Measurements from ENCODE around the gene S100A8. TPM values are rescaled to one million over a fixed set of nuclear protein-coding genes. Genes with fewer than 3 reads are reported as not detected.

S100A8 gene
- polyA plus RNA-seq, 3 donors, result 4.1 to 21.5 (median 14.9) TPM

- DNase-seq (ENCODE audit: low read depth in 3 of 3, low spot score in 2 of 3), result no peak
These were observed 3.1 kb upstream of the S100A8 start for GRCh38 chr1:153393926-153394325.

- DNase-seq (ENCODE audit: low read depth in 3 of 3, low spot score in 2 of 3), result no peak
These were observed 1.9 kb upstream of the S100A8 start for GRCh38 chr1:153392822-153393221.

- DNase-seq (ENCODE audit: low read depth in 3 of 3, low spot score in 2 of 3), result no peak
These were observed 1.4 kb upstream of the S100A8 start for GRCh38 chr1:153392258-153392657.

GRCh38 chr1:153389973-153390879 lies 647 bp downstream of the S100A8 start:
- no peak for DNase-seq (ENCODE audit: low read depth in 3 of 3, low spot score in 2 of 3)

- DNase-seq (ENCODE audit: low read depth in 3 of 3, low spot score in 2 of 3), result no peak
These were observed 1.5 kb downstream of the S100A8 start for GRCh38 chr1:153389401-153389800.

- DNase-seq (ENCODE audit: low read depth in 3 of 3, low spot score in 2 of 3), result no peak
These were observed 3.1 kb downstream of the S100A8 start for GRCh38 chr1:153387785-153388184.

- no peak for DNase-seq (ENCODE audit: low read depth in 3 of 3, low spot score in 2 of 3)
These were observed 3.9 kb downstream of the S100A8 start for GRCh38 chr1:153387001-153387400.

- DNase-seq (ENCODE audit: low read depth in 3 of 3, low spot score in 2 of 3), result no peak
These were observed 4.4 kb downstream of the S100A8 start for GRCh38 chr1:153386500-153386901.

GRCh38 chr1:153384958-153385580 lies 5.8 kb downstream of the S100A8 start:
- DNase-seq (ENCODE audit: low read depth in 3 of 3, low spot score in 2 of 3), result no peak

GRCh38 chr1:153380711-153381110 lies 10.2 kb downstream of the S100A8 start:
- DNase-seq (ENCODE audit: low read depth in 3 of 3, low spot score in 2 of 3), result no peak

GRCh38 chr1:153379591-153379990 lies 11.3 kb downstream of the S100A8 start:
- DNase-seq (ENCODE audit: low read depth in 3 of 3, low spot score in 2 of 3), result no peak

- no peak for DNase-seq (ENCODE audit: low read depth in 3 of 3, low spot score in 2 of 3)
These were observed 15.4 kb downstream of the S100A8 start, which contains the start of gene S100A12 for GRCh38 chr1:153375511-153375910. TSS of gene S100A12 (minus strand) at chr1:153375621. CDS start at chr1:153374592, 1,029 bp downstream.

- no peak for DNase-seq (ENCODE audit: low read depth in 3 of 3, low spot score in 2 of 3)
These were observed 16.8 kb downstream of the S100A8 start for GRCh38 chr1:153374071-153374470.

GRCh38 chr1:153372571-153372970 lies 18.3 kb downstream of the S100A8 start:
- DNase-seq (ENCODE audit: low read depth in 3 of 3, low spot score in 2 of 3), result no peak

- DNase-seq (ENCODE audit: low read depth in 3 of 3, low spot score in 2 of 3), result no peak
These were observed 19.6 kb downstream of the S100A8 start for GRCh38 chr1:153371231-153371630.

GRCh38 chr1:153370146-153370545 lies 20.7 kb downstream of the S100A8 start:
- DNase-seq (ENCODE audit: low read depth in 3 of 3, low spot score in 2 of 3), result no peak

GRCh38 chr1:153368495-153368894 lies 22.4 kb downstream of the S100A8 start:
- no peak for DNase-seq (ENCODE audit: low read depth in 3 of 3, low spot score in 2 of 3)

- no peak for DNase-seq (ENCODE audit: low read depth in 3 of 3, low spot score in 2 of 3)
These were observed 23.8 kb downstream of the S100A8 start for GRCh38 chr1:153367090-153367489.

GRCh38 chr1:153366261-153366660 lies 24.6 kb downstream of the S100A8 start:
- DNase-seq (ENCODE audit: low read depth in 3 of 3, low spot score in 2 of 3), result no peak

GRCh38 chr1:153365696-153366095 lies 25.2 kb downstream of the S100A8 start:
- DNase-seq (ENCODE audit: low read depth in 3 of 3, low spot score in 2 of 3), result no peak

- DNase-seq (ENCODE audit: low read depth in 3 of 3, low spot score in 2 of 3), result no peak
These were observed 25.9 kb downstream of the S100A8 start for GRCh38 chr1:153364766-153365666.
